ENCODE data around the gene MTERF2. TPM values are rescaled to one million over a fixed set of nuclear protein-coding genes. Genes with fewer than 3 reads are reported as not detected.

MTERF2 gene
- total RNA-seq, 1 experiment from 2014 or later, result 10.7 TPM

DNA sequence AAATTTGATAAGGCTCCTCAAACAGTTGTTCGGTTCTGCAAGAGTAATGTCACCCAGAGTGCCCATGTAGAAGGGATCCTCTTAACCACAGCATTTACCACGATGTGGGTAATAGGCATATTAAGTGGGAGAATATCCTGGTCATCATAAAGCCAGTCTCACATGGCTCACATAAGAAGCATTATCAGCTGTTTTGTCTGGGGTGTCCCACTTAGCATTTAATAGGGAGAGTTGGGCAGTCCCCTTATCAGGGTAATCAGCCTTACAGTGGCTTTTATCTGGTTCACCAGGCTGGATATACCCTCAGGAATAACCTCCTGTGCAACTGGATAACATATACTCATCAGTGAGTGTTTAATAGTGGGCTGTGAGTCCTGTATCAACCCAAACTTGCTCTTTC, 44.2 kb downstream of the MTERF2 start:
- no TSS peak for BruUV-seq (replicated peaks)
- Histone ChIP-seq H3F3A (ENCODE audit: low read length, unreplicated experiment) (no peaks in the 10 kb centered on the region), H3K36me3 (ENCODE audit: low read depth, low read length) (no peaks in the 10 kb centered on the region), H3K9me3 (ENCODE audit: low read length) (peaks cover 10% of the 10 kb centered on the region; the same call in 1 of the 2 replicates), H4K20me1 (ENCODE audit: low read length) (no peaks in the 10 kb centered on the region), H3K4me1 (ENCODE audit: insufficient read depth, low read length) (no peaks in the 10 kb centered on the region), H3K4me2 (ENCODE audit: low read length) (no peak overlapping the region), H3K9ac (ENCODE audit: low read length) (no peak overlapping the region), H3K9me2 (replicated peaks; ENCODE audit: low read length) (no peaks in the 10 kb centered on the region), H2AFZ (ENCODE audit: low read length) (no peak overlapping the region), H3K27me3 (ENCODE audit: low read length) (no peaks in the 10 kb centered on the region), H3K79me2 (ENCODE audit: low read length) (no peaks in the 10 kb centered on the region), H3K4me3 (ENCODE audit: low read length) (no peak overlapping the region), H3K27ac (ENCODE audit: low read length) (no peak overlapping the region)
- no peak for ATAC-seq
- POLR2A ChIA-PET (ENCODE audit: unreplicated experiment), result no interaction called here
- DNase-seq, result no peak
- TF ChIP-seq, protein P1, sequence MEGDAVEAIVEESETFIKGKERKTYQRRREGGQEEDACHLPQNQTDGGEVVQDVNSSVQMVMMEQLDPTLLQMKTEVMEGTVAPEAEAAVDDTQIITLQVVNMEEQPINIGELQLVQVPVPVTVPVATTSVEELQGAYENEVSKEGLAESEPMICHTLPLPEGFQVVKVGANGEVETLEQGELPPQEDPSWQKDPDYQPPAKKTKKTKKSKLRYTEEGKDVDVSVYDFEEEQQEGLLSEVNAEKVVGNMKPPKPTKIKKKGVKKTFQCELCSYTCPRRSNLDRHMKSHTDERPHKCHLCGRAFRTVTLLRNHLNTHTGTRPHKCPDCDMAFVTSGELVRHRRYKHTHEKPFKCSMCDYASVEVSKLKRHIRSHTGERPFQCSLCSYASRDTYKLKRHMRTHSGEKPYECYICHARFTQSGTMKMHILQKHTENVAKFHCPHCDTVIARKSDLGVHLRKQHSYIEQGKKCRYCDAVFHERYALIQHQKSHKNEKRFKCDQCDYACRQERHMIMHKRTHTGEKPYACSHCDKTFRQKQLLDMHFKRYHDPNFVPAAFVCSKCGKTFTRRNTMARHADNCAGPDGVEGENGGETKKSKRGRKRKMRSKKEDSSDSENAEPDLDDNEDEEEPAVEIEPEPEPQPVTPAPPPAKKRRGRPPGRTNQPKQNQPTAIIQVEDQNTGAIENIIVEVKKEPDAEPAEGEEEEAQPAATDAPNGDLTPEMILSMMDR (conservative IDR thresholded peaks at IDR 0.05; ENCODE audit: low read depth, low read length), result no peak
- TF ChIP-seq EZH2phosphoT487 (IDR thresholded peaks at IDR 0.05; ENCODE audit: borderline replicate concordance, low read length), result no peak
- TF ChIP-seq EZH2 (IDR thresholded peaks at IDR 0.05; ENCODE audit: low read length, unreplicated experiment), result no peak
- intact Hi-C loops (cut with micrococcal nuclease), result no loop called here
- CTCF ChIA-PET, result no interaction called here

DNA sequence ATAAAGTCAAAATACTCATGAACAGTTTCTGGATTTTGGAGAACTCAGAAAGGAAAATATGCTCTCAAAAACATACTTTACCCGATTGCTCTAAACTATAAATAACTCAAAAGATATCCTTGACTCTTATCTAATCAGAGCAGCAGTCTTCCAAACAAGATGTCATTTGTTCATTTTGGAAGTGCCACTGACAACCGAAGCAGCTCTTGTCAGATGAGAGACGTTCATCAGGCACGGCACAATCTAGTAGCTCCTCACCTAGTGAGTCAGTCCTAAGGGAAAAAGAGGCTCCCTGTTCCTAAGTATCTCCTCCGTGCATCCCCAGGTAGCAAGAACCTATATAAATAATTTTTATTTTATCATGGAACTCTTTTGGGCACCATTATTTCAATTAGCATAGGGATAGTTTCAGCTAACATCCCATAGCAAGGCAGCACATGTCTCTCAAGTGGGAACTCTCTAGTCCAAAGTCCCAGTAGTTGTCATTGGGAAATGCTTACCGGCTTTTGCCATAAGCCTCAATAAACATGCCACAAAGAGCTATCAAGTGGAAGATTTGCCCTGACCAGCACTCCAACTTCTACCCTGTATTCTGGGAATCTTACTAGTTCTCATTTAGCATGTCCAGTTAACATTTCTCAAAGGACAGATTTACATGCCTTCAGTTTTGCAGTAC, 45.3 kb downstream of the MTERF2 start:
- H3K27ac ChIP-seq (ENCODE audit: low read length), result no peak overlapping the region
- intact Hi-C loops (cut with micrococcal nuclease), result no loop called here
- no peak overlapping the region for H3K9ac ChIP-seq (ENCODE audit: low read length)
- H3K4me3 ChIP-seq (ENCODE audit: low read length), result no peak overlapping the region
- peaks cover 10% of the 10 kb centered on the region; the same call in 1 of the 2 replicates for H3K9me3 ChIP-seq (ENCODE audit: low read length)
- ChIA-PET POLR2A (ENCODE audit: unreplicated experiment) (no interaction called here), CTCF (no interaction called here)
- TF ChIP-seq, protein P1 (conservative IDR thresholded peaks at IDR 0.05; ENCODE audit: low read depth, low read length), result no peak
- no peaks in the 10 kb centered on the region for H3F3A ChIP-seq (ENCODE audit: low read length, unreplicated experiment)
- no peaks in the 10 kb centered on the region for H4K20me1 ChIP-seq (ENCODE audit: low read length)
- no peak overlapping the region for H3K4me2 ChIP-seq (ENCODE audit: low read length)
- no peaks in the 10 kb centered on the region for H3K79me2 ChIP-seq (ENCODE audit: low read length)
- BruUV-seq (replicated peaks), result no TSS peak
- no peaks in the 10 kb centered on the region for H3K9me2 ChIP-seq (replicated peaks; ENCODE audit: low read length)
- no peaks in the 10 kb centered on the region for H3K36me3 ChIP-seq (ENCODE audit: low read depth, low read length)
- H2AFZ ChIP-seq (ENCODE audit: low read length), result no peak overlapping the region
- no peaks in the 10 kb centered on the region for H3K27me3 ChIP-seq (ENCODE audit: low read length)
- H3K4me1 ChIP-seq (ENCODE audit: insufficient read depth, low read length), result no peaks in the 10 kb centered on the region
- DNase-seq (no peak), ATAC-seq (no peak)

DNA sequence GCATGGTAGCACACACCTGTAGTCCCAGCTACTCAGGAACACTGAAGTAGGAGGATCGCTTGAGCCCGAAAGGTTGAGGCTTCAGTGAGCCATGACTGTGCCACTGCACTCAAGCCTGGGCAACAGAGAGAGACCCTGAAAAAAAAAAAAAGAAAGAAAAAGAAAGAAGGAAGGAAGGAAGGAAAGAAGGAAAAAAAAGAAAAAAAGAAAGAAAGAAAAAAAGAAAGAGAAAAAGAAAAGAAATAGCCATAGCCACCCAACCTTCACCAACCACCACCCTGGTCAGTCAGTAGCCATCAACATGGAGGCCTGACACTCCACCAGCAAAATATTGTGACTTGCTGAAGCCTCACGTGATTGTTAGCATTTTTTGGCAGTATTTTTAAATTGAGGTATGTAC, 52.7 kb downstream of the MTERF2 start:
- no peak overlapping the region for H3K27ac ChIP-seq (ENCODE audit: low read length)
- H3K9ac ChIP-seq (ENCODE audit: low read length), result no peak overlapping the region
- CTCF ChIA-PET, result no interaction called here
- TF ChIP-seq, protein P1 (conservative IDR thresholded peaks at IDR 0.05; ENCODE audit: low read depth, low read length), result no peak
- TF ChIP-seq EZH2 (IDR thresholded peaks at IDR 0.05; ENCODE audit: low read length, unreplicated experiment) (no peak), EZH2phosphoT487 (IDR thresholded peaks at IDR 0.05; ENCODE audit: borderline replicate concordance, low read length) (no peak)
- H4K20me1 ChIP-seq (ENCODE audit: low read length), result no peaks in the 10 kb centered on the region
- no peaks in the 10 kb centered on the region for H3K9me3 ChIP-seq (ENCODE audit: low read length)
- no peaks in the 10 kb centered on the region for H3K9me2 ChIP-seq (replicated peaks; ENCODE audit: low read length)
- H3K4me2 ChIP-seq (ENCODE audit: low read length), result no peak overlapping the region
- no peaks in the 10 kb centered on the region for H3K36me3 ChIP-seq (ENCODE audit: low read depth, low read length)
- intact Hi-C loops (cut with micrococcal nuclease), result no loop called here
- H3K4me1 ChIP-seq (ENCODE audit: insufficient read depth, low read length), result no peaks in the 10 kb centered on the region
- H3F3A ChIP-seq (ENCODE audit: low read length, unreplicated experiment), result no peaks in the 10 kb centered on the region
- ATAC-seq, result no peak
- BruUV-seq (replicated peaks), result no TSS peak
- no peak overlapping the region for H3K4me3 ChIP-seq (ENCODE audit: low read length)
- POLR2A ChIA-PET (ENCODE audit: unreplicated experiment), result no interaction called here
- no peak for DNase-seq
- H3K27me3 ChIP-seq (ENCODE audit: low read length), result no peaks in the 10 kb centered on the region
- H2AFZ ChIP-seq (ENCODE audit: low read length), result no peak overlapping the region
- no peaks in the 10 kb centered on the region for H3K79me2 ChIP-seq (ENCODE audit: low read length)
